Measurements from ENCODE around the gene PIAS1.

DNA sequence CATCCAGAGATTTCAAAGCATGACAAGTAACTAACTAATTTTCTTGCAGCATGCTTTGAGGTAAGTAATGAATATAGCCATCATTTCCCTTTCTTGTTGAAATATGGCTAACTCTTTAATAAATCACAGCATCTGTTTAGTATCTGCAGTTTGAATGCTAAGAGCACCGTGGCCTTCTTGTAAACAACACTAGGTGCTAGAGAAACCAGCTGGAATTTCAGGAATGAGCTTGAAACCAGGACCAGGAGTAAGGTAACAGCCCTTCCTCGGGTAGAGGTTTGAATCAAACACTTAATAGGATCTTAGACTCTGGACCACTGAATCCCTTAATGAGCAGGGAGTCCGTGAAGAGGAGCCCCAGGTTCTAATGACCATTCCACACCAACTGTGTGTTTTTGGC, 137.4 kb downstream of the PIAS1 start:
- TF ChIP-seq, protein P1, sequence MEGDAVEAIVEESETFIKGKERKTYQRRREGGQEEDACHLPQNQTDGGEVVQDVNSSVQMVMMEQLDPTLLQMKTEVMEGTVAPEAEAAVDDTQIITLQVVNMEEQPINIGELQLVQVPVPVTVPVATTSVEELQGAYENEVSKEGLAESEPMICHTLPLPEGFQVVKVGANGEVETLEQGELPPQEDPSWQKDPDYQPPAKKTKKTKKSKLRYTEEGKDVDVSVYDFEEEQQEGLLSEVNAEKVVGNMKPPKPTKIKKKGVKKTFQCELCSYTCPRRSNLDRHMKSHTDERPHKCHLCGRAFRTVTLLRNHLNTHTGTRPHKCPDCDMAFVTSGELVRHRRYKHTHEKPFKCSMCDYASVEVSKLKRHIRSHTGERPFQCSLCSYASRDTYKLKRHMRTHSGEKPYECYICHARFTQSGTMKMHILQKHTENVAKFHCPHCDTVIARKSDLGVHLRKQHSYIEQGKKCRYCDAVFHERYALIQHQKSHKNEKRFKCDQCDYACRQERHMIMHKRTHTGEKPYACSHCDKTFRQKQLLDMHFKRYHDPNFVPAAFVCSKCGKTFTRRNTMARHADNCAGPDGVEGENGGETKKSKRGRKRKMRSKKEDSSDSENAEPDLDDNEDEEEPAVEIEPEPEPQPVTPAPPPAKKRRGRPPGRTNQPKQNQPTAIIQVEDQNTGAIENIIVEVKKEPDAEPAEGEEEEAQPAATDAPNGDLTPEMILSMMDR (IDR thresholded peaks at IDR 0.05) = no peak
- no peak for TF ChIP-seq POLR2A (IDR thresholded peaks at IDR 0.05; ENCODE audit: low read depth)
- no peak for TF ChIP-seq POLR2AphosphoS5 (IDR thresholded peaks at IDR 0.05)
